GM18508 (cell line): Measurements from ENCODE around the gene CCDC136.

ENCODE experiments used
- ATAC-seq: cut with Tn5 transposase; IDR thresholded peaks from one replicate; pipeline ENCODE4 v1.9.1; 2021; ENCODE audit warnings: moderate number of reproducible peaks; ENCODE audit not compliant: insufficient read depth, unreplicated experiment

The CCDC136 gene

GRCh38 chr7:128801667-128802418 is 10.1 kb downstream of the CCDC136 start:
- no peak for ATAC-seq

GRCh38 chr7:128804484-128804883 is 12.7 kb downstream of the CCDC136 start:
- ATAC-seq: no peak

GRCh38 chr7:128805225-128805624 is 13.5 kb downstream of the CCDC136 start:
- no peak for ATAC-seq

GRCh38 chr7:128807191-128807590 is 15.4 kb downstream of the CCDC136 start:
- no peak for ATAC-seq

- no peak for ATAC-seq
These were observed 17.6 kb downstream of the CCDC136 start for GRCh38 chr7:128809363-128809762.

GRCh38 chr7:128810473-128810872 is 18.7 kb downstream of the CCDC136 start:
- no peak for ATAC-seq

- ATAC-seq: no peak
These were observed 19.2 kb downstream of the CCDC136 start for GRCh38 chr7:128810997-128811396.

GRCh38 chr7:128811631-128812430 is 20.1 kb downstream of the CCDC136 start:
- ATAC-seq: no peak

- no peak for ATAC-seq
These were observed 20.9 kb downstream of the CCDC136 start for GRCh38 chr7:128812514-128813168.

- no peak for ATAC-seq
These were observed 22.7 kb downstream of the CCDC136 start for GRCh38 chr7:128814499-128814898.

GRCh38 chr7:128815289-128815942 is 23.6 kb downstream of the CCDC136 start:
- no peak for ATAC-seq

GRCh38 chr7:128818694-128819093 is 26.9 kb downstream of the CCDC136 start:
- no peak for ATAC-seq

GRCh38 chr7:128821724-128822123 is 30.0 kb downstream of the CCDC136 start:
- ATAC-seq: no peak

GRCh38 chr7:128826512-128826911 is 34.7 kb downstream of the CCDC136 start:
- ATAC-seq: no peak

GRCh38 chr7:128826916-128827247 is 35.1 kb downstream of the CCDC136 start:
- no peak for ATAC-seq

- ATAC-seq: no peak
These were observed 35.6 kb downstream of the CCDC136 start for GRCh38 chr7:128827248-128827958.

GRCh38 chr7:128827971-128828711 is 36.4 kb downstream of the CCDC136 start:
- ATAC-seq: no peak

GRCh38 chr7:128829391-128830166 is 37.8 kb downstream of the CCDC136 start:
- no peak for ATAC-seq
